AG08395 (cell line): ENCODE data around the gene DNAH17.
A peak's percentile ranks its signal among the peaks of the same experiment; 100 is the strongest.

Experiments used
- DNase-seq: peaks from one replicate; pipeline ENCODE4 v3.0.0; 2012; ENCODE audit warnings: mixed read lengths, low spot score

Gene DNAH17

DNA sequence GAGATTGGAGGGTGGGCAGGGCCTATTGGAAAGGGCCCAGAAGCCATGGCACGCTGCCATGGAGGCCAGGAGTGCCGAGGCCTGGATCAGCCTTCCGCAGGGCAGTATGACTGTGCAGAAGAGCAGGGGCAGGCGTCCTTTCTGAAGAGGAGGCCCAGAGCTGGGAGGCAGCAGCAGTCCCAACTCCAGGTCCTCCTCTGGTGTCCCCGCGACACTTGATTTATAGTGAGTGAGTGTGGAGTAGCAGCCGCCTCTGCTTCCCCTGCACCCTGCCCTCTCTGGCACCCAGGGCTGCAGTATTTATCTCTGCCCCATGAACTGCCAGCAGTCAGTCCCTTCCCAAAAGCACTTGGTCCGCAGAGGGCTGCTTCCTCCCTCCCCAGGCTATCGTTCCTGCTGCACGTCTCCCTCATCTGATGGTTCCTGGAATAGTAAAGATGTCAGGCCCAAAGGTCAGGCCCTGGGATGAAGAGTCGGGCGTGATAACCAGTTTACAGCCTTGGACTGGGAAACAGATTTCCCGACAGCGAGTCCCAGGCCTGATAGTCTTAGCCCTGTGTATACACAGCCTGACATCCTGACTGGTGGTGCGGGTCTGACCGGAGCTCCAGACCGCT lies 165.8 kb downstream of the DNAH17 start:
- DNase-seq: no peak

DNA sequence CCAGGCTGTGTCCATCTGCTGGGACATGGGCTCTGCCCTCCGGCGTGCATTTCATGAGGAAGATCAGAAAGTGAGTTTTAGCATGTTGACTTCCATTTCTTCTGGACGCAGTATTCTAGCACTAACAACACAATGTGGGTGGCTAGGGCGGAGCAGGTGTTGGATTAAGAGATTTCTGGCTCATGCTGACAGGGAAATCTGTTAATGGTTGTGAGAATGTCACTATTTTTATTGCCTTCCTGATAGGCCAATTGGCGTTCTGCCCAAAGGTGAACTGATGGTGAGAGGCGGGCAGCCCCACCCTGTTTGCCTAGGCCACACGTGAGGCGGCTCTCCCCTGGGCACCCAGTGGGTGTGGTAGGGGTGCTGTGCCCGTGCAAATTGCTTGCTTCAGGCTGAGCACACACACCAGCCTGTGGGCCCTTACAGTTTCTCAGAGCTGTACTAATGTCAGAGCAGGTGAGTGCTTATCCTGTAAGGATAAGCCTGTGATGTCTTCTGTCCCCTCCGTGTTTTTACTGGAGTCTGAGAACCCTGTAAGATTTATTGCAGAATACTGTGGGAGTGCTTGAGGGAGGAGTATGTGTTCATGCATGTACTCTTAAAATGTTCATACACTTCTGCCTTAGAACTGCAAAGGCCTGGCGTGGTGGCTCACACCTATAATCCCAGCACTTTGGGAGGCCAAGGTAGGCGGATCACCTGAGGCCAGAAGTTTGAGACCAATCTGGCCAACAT lies 167.8 kb downstream of the DNAH17 start:
- no peak for DNase-seq

DNA sequence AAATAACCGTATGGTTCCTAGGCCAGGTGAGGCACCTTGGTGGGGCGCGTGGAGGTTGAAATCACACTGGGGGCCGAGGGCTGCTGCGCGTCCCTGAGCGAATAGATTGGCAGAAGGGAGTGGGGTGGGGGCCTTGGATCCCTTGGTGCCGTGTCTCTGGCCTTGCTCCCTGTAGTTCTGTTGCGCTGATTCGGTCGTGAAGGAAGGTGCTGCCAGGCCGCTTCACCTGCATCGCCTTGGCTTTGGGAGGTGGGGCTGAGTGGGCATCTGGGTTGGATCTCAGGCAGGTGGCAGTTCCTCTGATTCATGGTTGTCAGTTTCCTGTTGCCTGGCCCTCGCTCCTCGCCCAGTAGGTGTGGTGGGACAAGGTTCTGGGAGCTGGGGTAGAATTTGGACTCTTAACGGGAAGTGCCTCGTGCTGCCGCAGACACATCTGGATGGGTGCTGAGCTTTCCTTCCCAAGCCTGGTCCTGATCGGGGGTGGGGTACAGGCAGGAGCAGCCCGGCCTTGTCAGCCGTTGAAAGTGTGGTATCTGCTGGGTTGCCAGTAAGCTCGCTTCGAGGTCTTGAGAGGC lies 168.6 kb downstream of the DNAH17 start:
- no peak for DNase-seq

DNA sequence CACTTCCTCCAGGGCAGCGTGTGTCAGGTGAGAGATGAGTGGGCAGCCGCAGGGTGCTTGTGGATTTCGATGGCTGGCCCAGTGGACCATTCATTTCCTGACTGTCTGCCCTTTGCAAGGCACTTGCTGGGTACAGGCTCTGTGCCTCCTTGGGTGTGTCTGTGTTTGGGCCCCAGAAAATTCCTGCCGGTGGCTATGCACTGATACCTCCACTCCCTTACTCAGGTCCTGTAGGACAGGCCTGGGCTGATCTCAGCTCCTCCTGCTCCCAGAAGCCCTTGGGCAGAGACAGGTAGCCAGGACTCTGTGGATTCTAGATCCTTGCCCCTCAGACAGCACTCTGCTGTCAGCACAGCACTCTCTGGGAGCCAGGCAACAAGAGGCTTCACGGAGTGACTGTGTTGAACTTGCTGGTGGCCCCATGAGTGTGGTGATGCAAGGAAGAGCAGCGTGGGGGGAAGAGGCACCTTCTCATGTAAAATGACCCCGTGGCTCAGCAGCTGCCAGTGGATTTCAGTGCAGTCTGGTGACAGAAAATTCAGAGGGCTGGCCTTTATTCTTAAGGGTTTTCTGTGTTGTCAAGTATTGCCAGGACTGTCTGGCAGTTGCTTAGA lies 169.7 kb downstream of the DNAH17 start:
- DNase-seq: no peak

DNA sequence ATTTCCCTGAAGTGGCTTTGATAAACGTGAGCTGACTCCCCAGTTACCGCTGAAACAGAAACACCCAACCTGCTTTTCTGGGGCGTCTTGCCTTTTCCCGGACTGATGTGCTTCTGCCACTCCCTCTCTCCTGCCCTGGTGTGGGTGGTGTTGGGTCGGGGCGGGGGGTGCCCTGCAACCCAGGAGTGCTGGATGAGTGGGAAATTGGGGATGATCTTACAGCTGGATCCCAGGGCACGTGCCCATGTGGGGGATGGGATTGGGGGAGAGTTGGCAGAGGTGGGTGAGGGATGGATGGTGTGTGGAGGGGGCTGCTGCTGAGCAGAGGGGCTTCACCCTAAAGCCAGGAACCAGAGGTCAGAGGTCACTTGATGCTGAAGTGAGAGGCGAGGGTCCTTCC lies 170.3 kb downstream of the DNAH17 start:
- DNase-seq: no peak

DNA sequence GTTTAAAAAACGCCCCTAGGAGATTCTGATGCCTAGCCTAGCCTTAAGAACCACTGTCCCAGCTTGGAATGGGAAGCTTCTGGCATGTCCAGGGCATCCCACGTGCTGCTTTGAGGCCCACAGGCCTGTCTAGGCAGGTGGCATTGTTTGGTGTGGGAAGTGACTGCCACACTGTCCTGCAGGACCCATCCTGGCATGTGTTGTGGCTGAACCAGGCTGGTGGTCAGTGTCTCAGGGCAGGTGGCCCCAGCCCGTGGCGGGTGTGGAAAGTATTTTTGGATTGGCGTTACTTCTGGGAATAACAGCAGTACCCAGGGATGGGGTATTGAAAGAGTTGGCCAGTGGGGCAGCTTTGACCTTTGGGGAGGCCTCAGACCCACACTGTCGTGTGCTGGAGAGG lies 170.8 kb downstream of the DNAH17 start:
- DNase-seq: no peak

DNA sequence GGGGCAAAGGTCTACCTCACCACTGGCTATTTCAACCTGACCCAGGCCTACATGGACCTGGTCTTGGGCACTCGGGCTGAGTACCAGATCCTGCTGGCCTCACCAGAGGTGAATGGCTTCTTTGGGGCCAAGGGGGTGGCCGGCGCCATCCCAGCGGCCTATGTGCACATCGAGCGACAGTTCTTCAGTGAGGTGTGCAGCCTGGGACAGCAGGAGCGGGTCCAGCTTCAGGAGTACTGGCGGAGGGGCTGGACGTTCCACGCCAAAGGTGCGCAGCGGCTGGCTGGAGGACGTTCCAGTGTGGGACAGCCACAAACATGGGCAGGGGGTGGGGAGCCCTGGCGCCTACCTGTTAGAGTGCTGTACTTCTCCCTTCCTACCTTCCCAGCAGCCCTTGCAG lies 173.4 kb downstream of the DNAH17 start:
- DNase-seq: no peak

DNA sequence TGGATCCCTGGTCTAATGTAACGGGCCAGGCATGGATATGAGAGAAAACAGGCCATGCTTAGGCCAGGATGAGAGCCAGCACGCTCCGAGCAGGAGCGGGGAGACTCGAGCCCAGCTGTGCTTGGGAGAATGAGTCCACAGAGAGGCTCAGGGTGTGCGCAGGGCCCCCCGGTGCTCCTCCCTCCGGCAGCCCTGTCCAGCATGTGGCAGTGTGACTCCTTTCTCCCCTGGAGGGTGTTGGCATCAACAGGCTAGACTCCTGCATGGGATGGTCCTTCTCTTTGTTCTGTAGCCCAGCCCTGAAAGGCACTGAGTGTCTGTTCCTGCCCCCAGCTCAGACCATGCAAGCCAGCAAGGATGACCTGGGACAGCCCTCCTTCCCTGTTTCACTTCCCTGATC lies 175.3 kb downstream of the DNAH17 start:
- no peak for DNase-seq

DNA sequence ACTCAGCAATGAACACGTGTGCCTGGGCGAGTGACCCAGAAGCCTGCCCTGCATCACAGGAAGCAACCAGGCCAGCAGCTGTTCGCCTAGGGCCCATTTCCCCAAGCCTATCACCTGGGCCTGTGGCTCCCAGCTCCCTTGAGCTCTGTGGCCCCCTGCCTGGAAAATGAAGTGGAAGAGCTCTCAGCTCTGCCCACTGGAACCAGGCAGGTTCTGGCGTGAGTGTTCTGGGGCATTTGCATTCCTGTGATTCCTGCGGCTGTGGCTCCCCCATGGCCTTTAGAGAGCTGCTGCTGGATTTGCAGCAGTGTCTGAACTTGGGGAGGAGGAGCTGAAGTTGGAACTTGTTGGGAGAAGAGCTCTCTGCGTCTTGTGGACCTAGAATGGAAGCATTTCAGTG lies 175.9 kb downstream of the DNAH17 start:
- no peak for DNase-seq

DNA sequence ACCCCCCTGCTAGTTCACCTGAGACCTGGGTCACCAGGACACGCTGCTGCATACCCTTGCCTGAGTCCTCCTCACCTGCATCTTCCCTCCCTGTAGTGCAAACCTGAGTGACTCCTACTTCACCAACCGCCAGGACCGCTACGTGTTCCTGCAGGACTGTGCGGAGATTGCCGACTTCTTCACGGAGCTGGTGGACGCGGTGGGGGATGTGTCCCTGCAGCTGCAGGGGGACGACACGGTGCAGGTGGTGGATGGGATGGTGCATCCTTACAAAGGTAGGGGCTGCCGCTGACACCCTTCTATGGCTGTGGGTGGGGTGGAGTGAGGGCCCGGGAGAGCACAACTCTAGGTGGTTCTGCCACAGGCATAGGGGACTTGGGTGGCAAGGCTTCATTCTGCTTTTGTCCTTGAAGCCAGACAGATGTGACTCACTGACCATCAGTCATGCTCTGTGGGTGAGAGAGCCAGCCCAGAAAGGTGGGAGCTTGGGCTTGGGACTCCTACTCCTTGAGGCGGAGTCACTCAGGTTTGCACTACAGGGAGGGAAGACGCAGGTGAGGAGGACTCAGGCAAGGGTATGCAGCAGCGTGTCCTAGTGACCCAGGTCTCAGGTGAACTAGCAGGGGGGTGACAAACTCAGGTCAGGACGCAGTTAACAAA lies 176.5 kb downstream of the DNAH17 start:
- no peak for DNase-seq

DNA sequence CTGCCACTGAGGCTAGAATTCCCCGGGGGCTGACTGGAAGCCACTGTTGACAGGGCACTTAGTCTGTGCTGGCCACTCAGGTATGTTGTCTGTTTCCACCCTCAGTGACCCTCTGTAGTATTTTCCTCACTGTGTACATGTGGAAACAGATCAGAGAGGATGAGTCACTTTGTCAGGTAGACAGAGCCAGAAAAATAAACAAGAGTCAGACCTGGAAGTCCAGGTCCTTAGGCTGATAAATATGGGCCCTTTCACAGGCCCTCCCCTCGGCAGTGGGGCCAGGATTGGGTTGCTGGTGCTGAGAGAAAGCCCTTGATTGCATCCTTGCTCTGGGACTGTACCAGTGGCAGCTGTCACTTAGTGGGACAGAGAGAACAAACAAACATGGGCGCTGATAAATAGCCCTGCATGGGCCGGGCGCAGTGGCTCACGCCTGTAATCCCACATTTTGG lies 177.5 kb downstream of the DNAH17 start:
- no peak for DNase-seq

DNA sequence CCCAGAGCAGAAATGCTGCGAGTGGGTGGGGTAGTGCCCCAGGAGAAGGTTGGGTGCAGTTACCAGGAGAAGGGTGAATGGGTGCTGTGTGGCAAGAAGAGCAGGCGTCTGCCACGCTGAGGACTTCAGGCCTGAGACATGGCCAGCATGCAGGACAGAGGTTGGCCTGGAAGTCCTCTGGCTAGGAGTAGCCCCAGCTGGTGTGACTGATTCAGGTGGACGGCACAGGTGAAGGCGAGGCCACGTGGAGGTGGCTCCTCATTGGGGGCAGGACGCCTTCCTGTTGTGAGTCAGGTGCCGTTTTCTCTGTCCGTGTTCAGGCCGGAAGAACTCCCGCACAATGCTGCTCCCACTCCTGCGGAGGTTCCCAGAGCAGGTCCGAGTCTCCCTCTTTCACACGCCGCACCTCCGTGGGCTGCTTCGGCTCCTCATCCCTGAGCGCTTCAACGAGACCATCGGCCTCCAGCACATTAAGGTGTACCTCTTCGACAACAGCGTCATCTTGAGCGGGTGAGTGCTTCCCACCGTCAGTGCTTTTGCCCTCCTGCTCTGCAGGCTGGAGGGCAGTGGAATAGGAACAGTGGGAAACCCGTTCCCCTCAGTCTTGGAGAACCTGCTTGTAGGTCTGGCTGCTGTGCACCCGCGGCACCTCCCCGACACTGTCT lies 178.0 kb downstream of the DNAH17 start:
- no peak for DNase-seq

DNA sequence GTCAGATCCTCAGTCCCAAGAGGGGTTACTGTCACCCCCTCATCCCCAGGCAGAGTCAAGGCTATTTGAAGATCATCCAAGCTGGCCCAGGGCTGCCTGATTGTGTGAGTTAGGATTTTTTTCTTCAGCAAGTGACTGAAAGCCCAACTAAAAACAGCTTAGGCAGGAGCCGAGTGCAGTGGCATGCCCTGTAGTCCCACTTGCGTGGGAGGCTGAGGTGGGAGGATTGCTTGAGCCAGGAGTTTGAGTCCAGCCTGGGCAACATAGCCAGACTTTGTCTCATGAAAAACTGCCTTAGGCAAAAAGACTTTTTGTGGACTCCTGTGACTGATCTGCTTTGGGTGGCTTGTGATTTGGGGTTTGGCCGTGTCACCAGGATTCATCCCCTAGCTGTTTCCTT lies 178.8 kb downstream of the DNAH17 start:
- no peak for DNase-seq

DNA sequence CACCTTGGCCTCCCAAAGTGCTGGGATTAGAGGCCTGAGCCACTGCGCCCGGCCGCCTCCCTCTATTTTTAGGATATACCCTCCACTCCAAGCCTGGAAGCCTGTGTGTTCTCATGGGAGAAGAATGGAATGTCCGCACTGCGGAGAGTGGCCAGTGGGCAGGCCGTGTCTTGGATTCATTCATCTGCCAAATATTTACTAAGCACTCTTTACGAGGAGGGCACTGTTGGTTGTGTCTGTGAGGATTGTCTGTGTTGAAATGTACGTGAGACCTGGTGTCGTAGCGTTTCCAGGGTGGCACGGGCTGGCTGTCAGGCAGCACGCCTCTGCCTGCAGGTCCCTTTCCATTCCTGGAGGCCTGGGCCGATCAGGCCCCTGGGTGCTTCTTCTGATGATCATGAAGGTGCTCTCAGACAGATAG lies 179.5 kb downstream of the DNAH17 start:
- DNase-seq: no peak

DNA sequence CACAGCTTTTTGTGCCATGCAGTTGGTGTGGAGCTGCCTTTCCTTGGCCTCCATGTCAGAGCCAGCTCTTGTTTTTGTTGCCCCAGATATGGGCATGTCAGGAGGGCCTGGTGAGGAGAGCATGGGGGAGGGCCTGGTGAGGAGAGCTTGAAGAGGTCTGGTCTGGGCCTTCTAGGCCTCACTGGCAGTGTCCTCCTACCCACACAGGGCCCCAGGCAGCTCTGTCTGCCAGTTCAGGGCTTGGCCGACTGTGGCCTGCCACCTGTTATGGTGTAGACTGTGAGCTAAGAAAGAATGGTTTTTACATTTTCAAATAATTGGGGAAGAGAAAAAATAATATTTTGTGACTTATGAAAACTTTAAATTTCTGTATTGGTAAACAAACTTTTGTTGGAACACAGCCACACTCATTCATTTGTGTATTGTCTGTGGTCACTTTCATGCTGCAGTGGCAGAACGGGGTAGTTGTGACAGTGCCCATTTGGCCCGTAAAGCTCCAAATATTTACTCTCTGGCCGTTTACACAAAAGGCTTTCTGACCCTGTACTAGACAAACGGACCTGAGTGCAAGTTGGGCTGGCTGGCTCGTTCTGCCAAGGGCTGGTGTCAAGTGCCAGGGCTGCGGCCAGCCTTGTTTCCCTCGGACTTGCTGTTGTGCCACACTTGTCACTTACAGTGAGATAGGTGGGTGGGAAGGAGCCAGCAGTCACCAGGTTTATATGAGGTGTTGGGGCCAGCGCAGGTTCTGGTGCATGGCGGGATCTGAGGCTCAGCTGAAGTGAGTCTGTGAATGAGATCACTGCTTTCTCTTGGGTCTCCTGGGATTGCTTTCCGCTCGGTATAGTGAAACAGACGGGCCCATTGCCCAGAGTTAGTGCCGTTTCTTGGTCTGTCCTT lies 180.5 kb downstream of the DNAH17 start:
- no peak for DNase-seq

DNA sequence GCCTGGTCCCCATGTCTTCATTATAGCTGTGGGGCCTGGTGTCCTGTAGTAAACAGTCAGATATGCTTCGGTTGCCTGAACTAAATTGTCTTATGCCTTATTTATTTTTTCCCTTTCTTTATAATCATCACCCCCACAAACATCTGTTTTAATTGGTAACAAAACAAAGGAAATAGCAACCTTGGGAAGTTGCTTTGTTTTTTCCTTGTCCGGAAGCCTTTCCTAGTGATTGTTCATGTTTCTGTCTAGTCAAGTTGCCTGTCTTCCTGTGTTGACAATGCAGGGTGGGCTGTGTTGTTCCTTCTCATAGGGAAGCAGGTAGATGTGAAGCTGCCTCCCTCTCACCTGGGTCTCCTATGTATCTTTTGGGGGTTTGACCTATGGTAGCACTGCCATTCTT lies 182.0 kb downstream of the DNAH17 start:
- DNase-seq: no peak

DNA sequence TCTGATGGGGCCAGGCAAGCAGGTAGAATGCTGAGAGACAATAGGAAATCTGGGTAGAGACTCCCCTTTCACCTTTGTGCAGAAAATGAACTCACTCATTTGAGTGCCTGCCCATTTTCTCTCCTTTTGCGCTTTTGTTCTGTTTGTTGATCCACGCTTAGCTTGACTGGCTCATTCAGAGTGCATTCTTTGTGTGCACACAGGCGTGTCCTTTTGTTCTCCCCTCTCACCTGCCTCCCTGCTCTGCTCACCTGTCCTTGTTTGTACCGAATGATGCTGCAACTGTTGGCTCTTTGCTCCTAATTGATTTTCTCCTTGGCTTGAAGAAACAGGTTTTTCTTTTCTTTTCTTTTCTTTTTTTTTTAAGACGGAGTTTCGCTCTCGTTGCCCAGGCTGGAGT lies 183.0 kb downstream of the DNAH17 start:
- no peak for DNase-seq

DNA sequence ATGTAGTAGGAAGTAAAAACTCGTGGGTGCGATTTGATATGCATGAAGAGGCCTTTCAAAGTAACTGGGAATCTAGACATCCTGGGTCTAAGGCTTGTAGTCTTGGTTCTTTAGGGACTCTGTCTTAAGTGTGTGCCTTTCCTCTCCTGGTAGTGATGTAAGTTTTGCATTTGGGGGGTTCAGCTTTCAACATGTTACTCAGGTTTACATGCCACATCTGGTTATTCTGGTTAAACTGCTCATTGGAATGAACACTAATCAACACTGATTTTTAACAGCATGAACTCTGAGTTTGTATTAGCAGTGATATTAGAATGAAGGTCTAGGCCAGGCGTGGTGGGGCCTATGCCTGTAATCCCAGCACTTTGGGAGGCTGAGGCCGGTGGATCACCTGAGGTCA lies 183.6 kb downstream of the DNAH17 start:
- DNase-seq: no peak

DNA sequence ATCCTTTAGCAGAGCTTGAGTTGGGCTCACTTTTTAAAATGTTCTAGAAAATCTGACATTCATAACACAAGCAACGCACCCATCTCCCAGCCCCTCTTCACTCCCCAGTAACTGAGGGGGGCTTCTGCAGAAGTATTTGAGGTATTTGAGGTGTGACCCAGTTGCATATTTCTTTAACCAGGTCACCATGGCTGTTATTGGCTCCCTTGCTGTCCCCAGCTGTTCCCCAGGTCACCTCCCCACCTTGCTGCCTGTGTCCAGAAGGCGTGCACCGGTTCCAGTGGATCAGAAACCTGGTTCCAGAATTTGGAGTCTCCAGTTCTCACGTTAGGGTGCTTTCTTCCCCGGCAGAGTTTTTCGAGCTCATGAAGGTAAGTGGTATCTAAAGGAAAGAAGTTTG lies 184.9 kb downstream of the DNAH17 start:
- no peak for DNase-seq

DNA sequence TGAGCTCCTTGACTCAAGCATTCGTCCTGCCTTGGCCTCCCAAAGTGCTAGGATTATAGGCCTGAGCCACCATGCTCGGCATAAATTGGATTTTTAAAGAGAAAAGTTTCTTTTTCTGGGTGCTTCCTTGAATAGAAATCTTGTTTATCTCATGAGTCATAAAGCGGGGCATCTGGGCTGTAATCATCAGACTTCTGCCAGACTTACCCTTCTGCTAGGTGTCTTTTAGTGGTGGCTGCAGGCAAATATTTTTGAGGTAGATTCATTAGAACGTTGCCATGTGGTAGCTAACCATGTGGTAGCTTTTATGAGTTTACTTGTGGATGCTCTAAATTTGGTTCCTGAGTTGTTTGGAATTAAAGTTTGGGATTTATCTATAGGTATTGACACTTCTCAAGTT lies 185.4 kb downstream of the DNAH17 start:
- DNase-seq: peak; percentile 50

DNA sequence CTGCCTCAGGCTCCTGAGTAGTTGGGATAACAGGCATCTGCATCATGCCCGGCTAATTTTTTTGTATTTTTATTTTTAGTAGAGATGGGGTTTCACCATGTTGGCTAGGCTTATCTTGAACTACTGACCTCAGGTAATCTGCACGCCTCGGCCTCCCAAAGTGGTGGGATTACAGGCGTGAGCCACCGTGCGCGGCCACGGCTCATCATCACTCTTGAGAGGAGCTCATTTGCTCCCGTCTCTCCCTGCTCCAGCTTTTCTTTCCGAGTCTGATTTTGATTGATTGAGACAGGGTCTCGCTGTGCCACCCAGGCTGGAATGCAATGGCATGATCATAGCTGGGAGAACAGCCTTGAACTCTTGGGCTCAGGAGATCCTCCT lies 186.2 kb downstream of the DNAH17 start:
- DNase-seq: no peak
